Activated CD4-positive, alpha-beta T cell treated with anti-CD3 and anti-CD28 coated beads, Interleukin-2, Interleukin-6, amounts not matched to agents 100 ng/mL and 50 ng/mL, durations not matched to agents 16 hours and 8 hours (primary cell): ENCODE measurements around the gene TLR5.

Source experiments
- DNase-seq: peaks from one replicate; pipeline ENCODE4 v3.0.0-alpha.2; 2020

Gene TLR5

GRCh38 chr1:223147873-223148272 lies 4.8 kb upstream of the TLR5 start:
- no peak for DNase-seq

- no peak for DNase-seq
Observed at GRCh38 chr1:223147409-223147808, 4.4 kb upstream of the TLR5 start.

- no peak for DNase-seq
Observed at GRCh38 chr1:223146745-223147144, 3.7 kb upstream of the TLR5 start.

- DNase-seq, result no peak
Observed at GRCh38 chr1:223144914-223145313, 1.9 kb upstream of the TLR5 start.

GRCh38 chr1:223144431-223144830 lies 1.4 kb upstream of the TLR5 start:
- no peak for DNase-seq

- DNase-seq, result no peak
Observed at GRCh38 chr1:223143537-223144248, 645 bp upstream of the TLR5 start.

GRCh38 chr1:223142269-223142668 lies 779 bp downstream of the TLR5 start:
- DNase-seq, result no peak

- no peak for DNase-seq
Observed at GRCh38 chr1:223140611-223141405, 2.2 kb downstream of the TLR5 start.

GRCh38 chr1:223137455-223138085 lies 5.5 kb downstream of the TLR5 start:
- no peak for DNase-seq

- DNase-seq, result no peak
Observed at GRCh38 chr1:223136086-223136485, 7.0 kb downstream of the TLR5 start.

- no peak for DNase-seq
Observed at GRCh38 chr1:223135176-223135942, 7.7 kb downstream of the TLR5 start.

GRCh38 chr1:223133824-223134435 lies 9.1 kb downstream of the TLR5 start:
- peak; percentile 87 for DNase-seq

- DNase-seq, result no peak
Observed at GRCh38 chr1:223133306-223133823, 9.7 kb downstream of the TLR5 start.

- peak; percentile 77 for DNase-seq
Observed at GRCh38 chr1:223129229-223129901, 13.7 kb downstream of the TLR5 start.

- no peak for DNase-seq
Observed at GRCh38 chr1:223126741-223127140, 16.3 kb downstream of the TLR5 start.

- DNase-seq, result peak; percentile 43
Observed at GRCh38 chr1:223125766-223126165, 17.3 kb downstream of the TLR5 start.

- DNase-seq, result no peak
Observed at GRCh38 chr1:223123011-223123610, 19.9 kb downstream of the TLR5 start.

GRCh38 chr1:223118418-223118817 lies 24.6 kb downstream of the TLR5 start:
- no peak for DNase-seq

- DNase-seq, result no peak
Observed at GRCh38 chr1:223116950-223117349, 26.1 kb downstream of the TLR5 start.

GRCh38 chr1:223114871-223115270 lies 28.2 kb downstream of the TLR5 start:
- DNase-seq, result no peak

- no peak for DNase-seq
Observed at GRCh38 chr1:223110952-223111351, 32.1 kb downstream of the TLR5 start.
